Stimulated activated CD4-positive, alpha-beta T cell treated with anti-CD3 and anti-CD28 coated beads, Interleukin-12 subunit alpha, Interleukin-12 subunit beta, amount 100 ng/mL, for 48 hours (primary cell): ENCODE data around the gene PTPRB.

Experiments
- DNase-seq, 3 donors: peaks; one replicate each; pipeline ENCODE4 v3.0.0-alpha.2; 2020; ENCODE audit warnings: low read depth in 2 of 3, low spot score in 1 of 3

PTPRB gene

DNA sequence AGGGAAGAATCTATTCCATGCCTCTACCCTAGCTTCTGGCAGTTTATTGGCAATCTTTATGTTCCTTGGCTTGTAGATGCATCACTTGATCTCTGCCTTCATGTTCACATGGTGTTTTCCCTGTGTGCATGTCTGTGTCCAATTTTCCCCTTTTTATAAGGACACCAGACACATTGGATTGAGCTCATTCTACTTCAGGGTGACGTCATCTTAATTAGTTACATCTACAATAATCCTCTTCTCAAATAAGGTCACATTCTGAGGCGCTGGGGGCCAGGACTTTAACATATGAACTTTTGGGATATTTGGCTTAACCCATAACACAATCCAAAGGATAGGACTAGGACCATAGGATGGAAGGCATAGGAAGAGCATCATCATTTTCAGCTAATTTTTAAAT, 169.8 kb downstream of the PTPRB start:
- no peak for DNase-seq

DNA sequence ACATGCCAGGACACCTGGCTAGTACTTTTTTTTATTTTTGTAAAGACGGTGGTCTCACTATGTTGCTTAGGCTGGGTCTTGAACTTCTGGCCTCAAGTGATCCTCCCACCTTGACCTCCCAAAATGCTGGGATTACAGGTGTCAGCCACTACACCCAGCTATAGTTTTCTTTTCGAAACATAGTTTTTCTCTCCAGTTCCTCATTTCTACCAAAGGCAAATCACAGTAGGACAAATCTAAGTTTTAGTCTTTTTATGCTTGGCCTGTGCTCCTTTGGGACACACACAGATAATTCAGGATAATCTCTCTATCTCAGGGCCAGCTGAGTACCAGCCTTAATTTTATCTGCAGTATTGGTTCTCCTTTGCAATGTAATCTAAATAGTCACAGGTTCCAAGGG, 170.5 kb downstream of the PTPRB start:
- no peak for DNase-seq
